GM11168 (cell line): ENCODE measurements around the gene KLK14.

Experiments used
- in situ Hi-C: fragments of 300-500 bp; cut with MboI; formaldehyde crosslinking; loops from one replicate; pipeline ENCODE4 v1.12.0; 2022; ENCODE audit warnings: low sequenced_read_pairs; ENCODE audit not compliant: unreplicated experiment

The KLK14 gene

GRCh38 chr19:51110666-51110971 lies 27.9 kb upstream of the KLK14 start:
- in situ Hi-C loops = no loop called here

GRCh38 chr19:51108805-51109146 lies 26.1 kb upstream of the KLK14 start:
- in situ Hi-C loops = no loop called here

GRCh38 chr19:51108066-51108804 lies 25.5 kb upstream of the KLK14 start, which contains the start of gene CTU1:
Gene CTU1, minus strand, starts transcription at chr19:51108409. Its CDS starts 3,840 bp downstream, at chr19:51104569.
- in situ Hi-C loops = no loop called here

- in situ Hi-C loops = no loop called here
These were observed 24.8 kb upstream of the KLK14 start for GRCh38 chr19:51107406-51108065.

GRCh38 chr19:51103926-51104341 lies 21.2 kb upstream of the KLK14 start:
- in situ Hi-C loops = no loop called here

GRCh38 chr19:51102991-51103390 lies 20.3 kb upstream of the KLK14 start:
- in situ Hi-C loops = no loop called here

DNA sequence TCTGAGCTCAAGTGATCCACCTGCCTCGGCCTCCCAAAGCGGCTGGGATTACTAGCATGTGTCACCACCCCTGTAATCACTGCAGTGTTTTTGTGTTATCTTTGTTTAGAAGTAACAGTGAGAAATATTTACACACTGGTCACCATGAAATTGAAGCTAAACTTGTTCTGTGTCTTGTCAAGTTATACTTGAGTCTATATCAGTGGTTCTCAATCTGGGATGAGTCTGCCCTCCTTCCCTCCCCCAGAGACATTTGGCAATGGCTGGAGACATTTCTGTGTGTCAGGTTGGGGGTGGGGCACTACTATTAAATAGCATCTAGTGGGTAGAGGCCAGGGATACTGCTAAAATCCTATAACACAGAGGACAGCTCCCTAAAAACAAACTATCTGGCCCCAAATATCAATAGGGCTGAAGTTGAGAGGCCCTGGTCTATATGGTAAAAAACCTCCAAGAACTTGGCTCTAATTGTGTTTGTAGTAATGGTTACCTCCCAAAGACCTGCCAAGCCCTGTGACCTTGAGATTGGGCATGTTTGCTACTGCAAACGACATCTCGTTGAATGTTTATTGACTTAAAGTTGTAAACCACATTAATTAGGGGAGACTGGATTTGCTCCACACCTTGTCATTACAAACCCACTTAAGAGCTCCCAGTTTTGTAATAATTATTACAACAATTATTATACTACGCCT lies 18.6 kb upstream of the KLK14 start:
- in situ Hi-C loops = no loop called here

GRCh38 chr19:51100601-51101000 lies 17.9 kb upstream of the KLK14 start:
- in situ Hi-C loops = no loop called here

DNA sequence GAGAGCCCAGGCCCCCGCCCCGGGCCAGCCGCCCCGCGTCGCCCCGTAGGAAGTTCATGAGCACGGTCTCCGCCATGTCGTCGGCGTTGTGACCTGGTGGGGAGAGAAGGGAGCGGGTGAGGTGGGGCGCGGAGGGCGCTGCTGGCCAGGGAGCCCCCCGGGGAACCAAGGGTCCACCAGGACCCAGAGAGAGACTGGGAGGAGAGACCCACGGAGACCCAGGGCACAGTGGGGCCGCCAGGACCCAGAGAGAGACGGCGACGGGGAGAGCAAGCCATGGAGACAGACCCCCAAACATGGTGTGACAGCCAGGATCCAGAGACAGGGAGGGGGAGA lies 16.3 kb upstream of the KLK14 start:
- in situ Hi-C loops = no loop called here

GRCh38 chr19:51098365-51099046 lies 15.8 kb upstream of the KLK14 start:
- in situ Hi-C loops = no loop called here

- in situ Hi-C loops = no loop called here
These were observed 15.1 kb upstream of the KLK14 start for GRCh38 chr19:51097796-51098195.

GRCh38 chr19:51097166-51097738 lies 14.6 kb upstream of the KLK14 start:
- in situ Hi-C loops = no loop called here

DNA sequence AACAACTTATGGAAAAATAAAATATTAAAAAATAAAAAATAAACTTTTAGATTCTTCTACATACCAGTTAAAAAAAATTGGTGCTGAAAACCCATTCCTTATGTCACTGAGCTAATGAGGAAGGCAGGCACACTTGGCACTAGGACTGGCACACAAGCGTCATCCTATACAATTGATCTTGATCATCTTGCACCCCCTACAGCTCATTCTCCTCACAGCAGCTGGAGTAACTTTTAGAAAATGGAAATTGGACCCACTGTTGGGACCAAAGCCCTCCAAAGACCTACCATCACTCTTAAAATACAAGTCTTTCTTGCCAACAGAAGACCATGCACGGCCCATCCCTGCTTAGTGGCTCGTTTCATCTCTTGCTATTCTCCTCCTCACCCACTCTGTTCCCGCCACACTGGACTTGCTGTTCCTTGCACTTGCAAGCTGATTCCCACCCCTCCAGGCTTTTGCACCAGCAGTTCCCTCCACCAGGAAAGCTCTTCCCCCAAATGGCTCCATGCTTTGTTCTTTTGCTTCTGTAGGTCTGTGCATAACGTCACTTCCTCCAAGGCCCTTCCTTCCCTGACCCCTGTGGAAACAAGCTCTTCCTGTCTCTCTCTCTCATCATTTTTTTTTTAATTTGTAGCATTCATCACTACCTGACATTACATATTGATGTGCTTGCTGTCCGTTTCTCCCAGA lies 13.9 kb upstream of the KLK14 start:
- in situ Hi-C loops = no loop called here

- in situ Hi-C loops = no loop called here
These were observed 12.1 kb upstream of the KLK14 start for GRCh38 chr19:51094696-51095279.

GRCh38 chr19:51093510-51094345 lies 11.0 kb upstream of the KLK14 start:
- in situ Hi-C loops = no loop called here

GRCh38 chr19:51093101-51093500 lies 10.4 kb upstream of the KLK14 start:
- in situ Hi-C loops = no loop called here

- in situ Hi-C loops = no loop called here
These were observed 9.5 kb upstream of the KLK14 start for GRCh38 chr19:51091895-51092873.

DNA sequence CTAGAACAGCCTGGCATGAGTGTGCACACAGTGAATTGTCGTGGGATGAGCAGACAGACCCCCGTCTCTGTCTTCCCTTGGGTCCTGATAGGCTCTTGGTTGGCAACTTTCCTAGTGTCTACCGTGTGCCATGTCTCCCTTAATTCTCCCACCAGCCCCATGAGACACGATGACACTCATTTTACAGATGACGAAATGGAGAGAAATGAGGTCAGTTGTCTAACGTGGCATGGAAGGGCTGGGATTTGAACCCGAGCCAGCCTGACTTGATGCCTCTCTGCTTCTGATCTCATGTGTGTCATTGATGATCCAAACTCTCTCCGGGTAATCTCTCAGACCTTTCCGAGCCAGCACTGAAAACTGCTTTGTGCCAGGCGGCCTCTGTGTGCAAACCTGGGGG lies 8.4 kb upstream of the KLK14 start:
- in situ Hi-C loops = no loop called here
